GM12873 (cell line): ENCODE data around the gene ING5.

Source experiments
- CTCF ChIP-seq: IDR thresholded peaks from 2 replicates; pipeline ENCODE4 v1.5.1; 2012; ENCODE audit warnings: low read depth, mild to moderate bottlenecking, moderate library complexity, low read length, control low read depth; ENCODE audit not compliant: insufficient read depth; ENCODE audit errors: missing control alignments

Gene ING5

DNA sequence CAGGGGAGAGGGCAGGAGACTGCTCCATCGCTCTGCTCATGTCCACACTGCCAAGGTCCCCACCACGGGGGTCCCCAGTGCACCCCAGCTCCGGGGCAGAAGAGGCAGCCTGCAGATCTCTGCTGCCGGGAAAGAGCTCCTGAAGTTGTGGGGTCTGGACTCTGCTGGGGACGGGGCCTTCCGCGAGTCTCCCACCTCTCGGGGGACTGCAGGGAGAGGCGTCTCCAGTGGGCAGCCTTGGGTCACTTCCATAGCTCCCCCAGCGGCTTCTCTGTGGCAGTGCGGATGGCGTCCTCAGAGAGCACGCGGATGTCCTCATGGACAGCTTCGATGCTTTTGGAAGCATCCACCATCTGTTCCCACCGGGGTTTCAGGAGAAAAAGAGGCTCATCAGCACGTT lies 26.0 kb upstream of the ING5 start:
- TF ChIP-seq CTCF = no peak

- TF ChIP-seq CTCF = no peak
Observed at GRCh38 chr2:241676665-241677064, 25.2 kb upstream of the ING5 start.

DNA sequence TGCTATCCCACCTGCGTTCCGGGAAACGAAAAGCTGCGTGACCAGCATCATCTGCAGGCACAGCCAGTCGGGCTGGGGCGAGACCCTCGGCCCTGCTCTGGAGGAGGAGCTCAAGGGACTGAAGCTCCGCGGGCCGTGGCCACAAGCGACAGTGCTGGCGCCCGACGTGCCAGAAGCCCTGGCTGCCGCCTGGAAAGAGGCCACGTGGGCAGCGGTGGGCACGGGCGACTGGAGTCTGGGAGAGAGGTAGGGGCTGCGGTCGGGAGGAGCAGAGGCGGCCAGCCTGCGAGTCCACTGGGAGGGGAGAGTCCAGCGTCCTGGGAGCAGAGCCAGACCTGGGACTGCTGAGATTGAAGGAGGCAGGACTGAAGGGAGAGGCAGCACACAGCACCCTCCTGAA lies 24.4 kb upstream of the ING5 start:
- no peak for TF ChIP-seq CTCF

DNA sequence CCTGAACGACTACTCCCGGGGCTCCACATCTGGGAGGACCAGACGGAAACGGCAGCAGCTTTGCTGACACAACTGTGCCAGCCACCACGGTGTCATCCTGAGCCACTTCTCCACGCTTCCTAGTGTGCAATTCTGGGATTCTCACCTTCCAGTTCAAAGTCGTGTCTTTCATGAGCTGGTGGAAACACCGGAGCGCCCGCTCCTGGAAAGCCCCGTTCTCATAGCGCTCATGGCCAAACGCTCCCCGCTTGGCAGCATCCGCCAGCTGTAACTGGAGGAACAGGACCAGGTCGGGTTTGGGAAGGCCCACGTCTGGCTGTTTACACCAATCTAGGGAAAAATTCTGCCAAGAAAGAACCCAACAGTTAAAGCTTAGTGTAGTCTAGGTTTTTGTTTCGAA lies 23.5 kb upstream of the ING5 start:
- TF ChIP-seq CTCF = no peak

DNA sequence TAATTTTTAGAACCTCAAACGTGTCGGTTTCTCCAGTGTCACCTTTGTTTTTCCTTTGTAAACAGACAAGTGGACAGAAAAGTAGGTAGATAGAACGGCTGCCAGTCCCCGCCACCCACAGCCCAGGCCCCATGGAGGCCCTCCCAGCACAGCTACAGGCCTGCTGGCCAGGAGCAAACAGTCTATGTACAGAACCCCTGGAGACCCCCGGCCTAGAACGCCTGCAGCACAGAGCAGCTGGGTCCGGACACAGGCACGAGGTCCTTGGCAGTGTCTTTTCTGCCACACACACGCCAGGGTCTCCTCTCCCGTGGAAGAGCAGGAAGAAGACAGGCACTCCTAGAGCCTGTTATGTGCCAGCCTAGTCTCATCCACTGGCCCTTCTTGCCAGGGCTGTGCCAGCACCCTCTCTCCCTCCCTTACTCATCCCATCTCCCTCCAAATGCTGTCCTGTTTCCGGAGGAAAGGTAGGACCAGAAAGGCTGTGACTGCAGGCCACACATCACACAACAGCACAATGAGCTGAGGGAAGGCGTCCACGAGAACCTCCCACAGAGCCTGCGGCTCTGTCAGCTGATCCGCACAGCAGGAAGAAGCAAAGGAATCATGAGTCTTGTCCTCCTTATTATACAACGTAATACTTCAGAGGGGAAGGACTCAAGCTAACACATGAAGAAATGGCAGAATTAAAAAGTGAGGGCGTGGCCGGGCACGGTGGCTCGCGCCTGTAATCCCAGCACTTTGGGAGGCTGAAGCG lies 22.9 kb upstream of the ING5 start:
- TF ChIP-seq CTCF = no peak

- TF ChIP-seq CTCF = no peak
Observed at GRCh38 chr2:241680044-241680443, 21.8 kb upstream of the ING5 start.

DNA sequence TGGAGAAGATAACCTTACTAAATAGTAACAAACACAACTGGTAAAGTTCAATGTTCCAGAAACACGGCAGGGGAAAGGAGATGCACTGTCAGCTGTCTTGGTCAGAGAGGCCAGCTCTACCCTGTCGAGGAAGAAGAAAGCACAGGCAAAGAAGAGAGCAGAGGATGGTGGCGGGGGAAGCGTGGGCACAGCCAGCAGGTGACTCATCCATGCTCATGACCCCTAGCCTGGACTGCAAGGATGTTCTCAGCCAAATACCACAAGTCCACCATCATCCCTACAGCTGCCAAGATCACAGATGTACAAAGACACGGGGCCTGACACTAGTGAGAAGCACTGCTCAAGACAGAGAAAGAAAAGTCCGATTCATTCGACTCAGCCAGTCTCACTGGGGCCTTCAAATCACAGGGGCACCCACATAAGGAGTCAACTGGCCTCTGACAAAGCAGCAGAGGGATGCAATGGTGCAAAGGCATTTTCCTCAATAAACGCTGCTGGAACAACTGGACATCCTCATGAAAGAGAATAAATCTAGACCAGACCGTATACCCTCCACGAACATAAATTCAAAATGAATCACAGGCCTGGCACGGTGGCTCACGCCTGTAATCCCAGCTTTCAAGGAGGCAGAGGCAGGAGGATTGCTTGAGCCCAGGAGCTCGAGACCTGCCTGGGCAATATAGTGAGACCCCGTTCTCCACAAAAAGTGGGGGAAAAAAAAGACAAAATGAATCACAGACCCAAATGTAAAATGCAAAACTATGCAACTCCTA lies 20.8 kb upstream of the ING5 start:
- no peak for TF ChIP-seq CTCF
